Measurements from ENCODE around the gene CDR2. TPM values are rescaled to one million over a fixed set of nuclear protein-coding genes. Genes with fewer than 3 reads are reported as not detected.

The CDR2 gene
- total RNA-seq, 1 experiment from 2014 or later: 14.7 TPM

DNA sequence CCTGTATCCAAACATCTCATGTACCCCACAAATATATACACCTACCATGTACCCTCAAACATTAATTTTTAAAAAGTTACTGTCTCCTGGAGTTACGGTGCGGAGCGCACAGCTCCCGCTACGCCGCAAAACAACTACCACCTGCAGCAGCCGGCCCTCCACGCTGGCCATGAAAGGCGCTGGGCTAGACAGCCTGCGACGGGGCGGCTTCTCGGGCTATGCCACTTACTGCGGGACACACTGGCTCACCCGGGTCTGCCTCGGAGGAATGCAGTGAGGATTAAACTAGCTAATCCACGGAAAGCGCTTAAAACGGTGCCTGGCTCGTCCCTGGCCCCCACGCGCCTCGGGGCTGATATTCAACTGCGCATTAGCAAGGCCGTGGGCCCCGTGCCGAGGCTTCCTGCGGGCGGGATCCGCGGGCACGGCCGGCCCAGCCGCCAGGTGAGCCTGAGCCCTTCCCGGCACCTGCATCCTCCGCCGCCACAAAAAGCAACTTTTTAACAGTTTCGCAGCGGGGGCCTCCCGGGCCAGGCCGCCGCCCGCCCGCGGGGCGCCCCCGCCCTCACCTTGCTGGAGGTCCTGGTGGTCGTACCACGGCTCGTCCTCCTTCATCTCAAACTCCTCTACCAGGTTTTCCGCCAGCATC is 633 bp downstream of the CDR2 start:
- no peaks in the 10 kb centered on the region for H3K9me2 ChIP-seq (replicated peaks; ENCODE audit: low read length)
- peaks cover 19% of the 10 kb centered on the region for H4K20me1 ChIP-seq (ENCODE audit: low read length)
- intact Hi-C loops (cut with micrococcal nuclease): loop anchor here (1.0 to 10.0 kb wide), 2 partner anchors 14 to 49 kb away; no protein-coding TSS in a partner anchor
- ChIA-PET POLR2A (ENCODE audit: unreplicated experiment) (no interaction called here), CTCF (no interaction called here)
- no peaks in the 10 kb centered on the region for H3K27me3 ChIP-seq (ENCODE audit: low read length)
- ATAC-seq: peak; percentile 11; the same call in 1 of the 2 replicates
- H3K36me3 ChIP-seq (ENCODE audit: low read depth, low read length): no peaks in the 10 kb centered on the region
- H2AFZ ChIP-seq (ENCODE audit: low read length): peak overlapping the region; percentile 86
- no peak overlapping the region for H3K27ac ChIP-seq (ENCODE audit: low read length)
- H3K4me2 ChIP-seq (ENCODE audit: low read length): peak overlapping the region; percentile 90
- H3K9ac ChIP-seq (ENCODE audit: low read length): peak overlapping the region; percentile 84
- peaks cover 3% of the 10 kb centered on the region for H3F3A ChIP-seq (ENCODE audit: low read length, unreplicated experiment)
- BruUV-seq (replicated peaks): no TSS peak
- DNase-seq: no peak
- peak overlapping the region; percentile 87 for H3K4me3 ChIP-seq (ENCODE audit: low read length)
- H3K79me2 ChIP-seq (ENCODE audit: low read length): peaks cover 53% of the 10 kb centered on the region
- peaks cover 36% of the 10 kb centered on the region for H3K4me1 ChIP-seq (ENCODE audit: insufficient read depth, low read length)
- H3K9me3 ChIP-seq (ENCODE audit: low read length): no peaks in the 10 kb centered on the region
- TF ChIP-seq, protein P1, sequence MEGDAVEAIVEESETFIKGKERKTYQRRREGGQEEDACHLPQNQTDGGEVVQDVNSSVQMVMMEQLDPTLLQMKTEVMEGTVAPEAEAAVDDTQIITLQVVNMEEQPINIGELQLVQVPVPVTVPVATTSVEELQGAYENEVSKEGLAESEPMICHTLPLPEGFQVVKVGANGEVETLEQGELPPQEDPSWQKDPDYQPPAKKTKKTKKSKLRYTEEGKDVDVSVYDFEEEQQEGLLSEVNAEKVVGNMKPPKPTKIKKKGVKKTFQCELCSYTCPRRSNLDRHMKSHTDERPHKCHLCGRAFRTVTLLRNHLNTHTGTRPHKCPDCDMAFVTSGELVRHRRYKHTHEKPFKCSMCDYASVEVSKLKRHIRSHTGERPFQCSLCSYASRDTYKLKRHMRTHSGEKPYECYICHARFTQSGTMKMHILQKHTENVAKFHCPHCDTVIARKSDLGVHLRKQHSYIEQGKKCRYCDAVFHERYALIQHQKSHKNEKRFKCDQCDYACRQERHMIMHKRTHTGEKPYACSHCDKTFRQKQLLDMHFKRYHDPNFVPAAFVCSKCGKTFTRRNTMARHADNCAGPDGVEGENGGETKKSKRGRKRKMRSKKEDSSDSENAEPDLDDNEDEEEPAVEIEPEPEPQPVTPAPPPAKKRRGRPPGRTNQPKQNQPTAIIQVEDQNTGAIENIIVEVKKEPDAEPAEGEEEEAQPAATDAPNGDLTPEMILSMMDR (conservative IDR thresholded peaks at IDR 0.05; ENCODE audit: low read depth, low read length): no peak
- TF ChIP-seq EZH2phosphoT487 (IDR thresholded peaks at IDR 0.05; ENCODE audit: borderline replicate concordance, low read length): no peak
- TF ChIP-seq EZH2 (IDR thresholded peaks at IDR 0.05; ENCODE audit: low read length, unreplicated experiment): no peak

DNA sequence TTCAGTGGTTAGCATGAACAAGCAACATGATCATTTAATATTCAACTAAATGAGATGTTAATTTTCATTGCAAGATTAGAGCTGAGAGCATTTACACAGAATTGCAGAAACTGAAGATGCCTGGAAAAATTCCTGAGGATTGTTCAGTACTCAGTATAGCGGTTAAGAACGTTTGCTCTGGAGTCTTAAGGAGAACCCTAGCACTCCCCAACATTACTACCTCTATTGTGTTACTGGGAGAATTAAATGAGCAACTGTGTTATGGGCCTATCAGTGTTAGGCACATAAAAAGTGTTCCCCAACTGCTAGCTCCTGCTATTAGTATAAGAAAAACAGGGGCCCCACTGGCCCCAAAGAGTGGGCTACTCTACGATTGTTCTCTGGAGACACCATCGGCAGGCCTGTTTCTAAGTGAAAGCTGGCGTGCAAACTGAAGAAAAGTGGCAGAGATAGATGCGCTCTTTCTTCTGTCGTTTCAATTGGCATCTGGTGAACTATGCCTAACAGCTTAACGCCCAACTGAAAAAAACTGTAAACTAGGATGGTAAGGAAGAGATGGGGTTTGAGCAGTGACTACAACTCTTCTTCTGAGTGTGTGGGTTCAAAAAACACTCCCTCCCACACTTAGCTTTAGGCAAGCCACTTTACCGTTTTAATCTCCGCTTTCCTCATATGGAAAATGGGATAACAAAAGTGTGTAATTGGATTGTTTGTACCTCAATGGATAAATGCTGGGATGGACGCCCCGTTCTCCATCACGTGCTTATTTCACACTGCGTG is 1.3 kb downstream of the CDR2 start:
- TSS peak; percentile 43 for BruUV-seq (replicated peaks)
- Histone ChIP-seq H3K4me1 (ENCODE audit: insufficient read depth, low read length) (peaks cover 42% of the 10 kb centered on the region), H3K36me3 (ENCODE audit: low read depth, low read length) (no peaks in the 10 kb centered on the region), H4K20me1 (ENCODE audit: low read length) (peaks cover 19% of the 10 kb centered on the region), H3K27ac (ENCODE audit: low read length) (no peak overlapping the region), H2AFZ (ENCODE audit: low read length) (peak overlapping the region; percentile 86; the same call in 1 of the 2 replicates), H3K9me3 (ENCODE audit: low read length) (no peaks in the 10 kb centered on the region), H3K27me3 (ENCODE audit: low read length) (no peaks in the 10 kb centered on the region), H3K9me2 (replicated peaks; ENCODE audit: low read length) (no peaks in the 10 kb centered on the region), H3K79me2 (ENCODE audit: low read length) (peaks cover 60% of the 10 kb centered on the region), H3K9ac (ENCODE audit: low read length) (peak overlapping the region; percentile 84), H3K4me2 (ENCODE audit: low read length) (peak overlapping the region; percentile 90), H3F3A (ENCODE audit: low read length, unreplicated experiment) (peaks cover 3% of the 10 kb centered on the region), H3K4me3 (ENCODE audit: low read length) (peak overlapping the region; percentile 87)
- CTCF ChIA-PET: no interaction called here
- peak; percentile 12 for DNase-seq
- intact Hi-C loops (cut with micrococcal nuclease): loop anchor here (10.0 kb wide), 1 partner anchor 48 kb away; no protein-coding TSS in a partner anchor
- POLR2A ChIA-PET (ENCODE audit: unreplicated experiment): no interaction called here
- no peak for ATAC-seq
- TF ChIP-seq EZH2phosphoT487 (IDR thresholded peaks at IDR 0.05; ENCODE audit: borderline replicate concordance, low read length) (no peak), EZH2 (IDR thresholded peaks at IDR 0.05; ENCODE audit: low read length, unreplicated experiment) (no peak)
- TF ChIP-seq, protein P1 (conservative IDR thresholded peaks at IDR 0.05; ENCODE audit: low read depth, low read length): no peak
